HepG2 (cell line): Measurements from ENCODE around the gene SMARCC1. TPM values are rescaled to one million over a fixed set of nuclear protein-coding genes. Genes with fewer than 3 reads are reported as not detected.

Source experiments
- ADNP ChIP-seq: sonication (generic); formaldehyde crosslinking; IDR thresholded peaks from 2 replicates; pipeline ENCODE4 v1.4.0; 2020; ENCODE audit warnings: missing genetic modification reagents
- ARNT2 ChIP-seq: sonication (generic); formaldehyde crosslinking; IDR thresholded peaks from 2 replicates; pipeline ENCODE4 v1.8.0; 2022; ENCODE audit warnings: mild to moderate bottlenecking, low read depth, missing genetic modification reagents, moderate library complexity
- CHCHD3 ChIP-seq: sonication (generic); formaldehyde crosslinking; IDR thresholded peaks from 2 replicates; pipeline ENCODE4 v1.8.0; 2022; ENCODE audit warnings: mild to moderate bottlenecking, missing genetic modification reagents, moderate library complexity
- DPF2 ChIP-seq: sonication (generic); formaldehyde crosslinking; IDR thresholded peaks from 2 replicates; pipeline ENCODE4 v1.4.0; 2020; ENCODE audit warnings: mild to moderate bottlenecking, low read depth, missing genetic modification reagents, borderline replicate concordance
- HOXD1 ChIP-seq: sonication (generic); formaldehyde crosslinking; IDR thresholded peaks from 2 replicates; pipeline ENCODE4 v1.5.0; 2020; ENCODE audit warnings: missing genetic modification reagents
- ISL2 ChIP-seq: sonication (generic); formaldehyde crosslinking; IDR thresholded peaks from 2 replicates; pipeline ENCODE4 v1.5.0; 2020; ENCODE audit warnings: missing genetic modification reagents
- NR2C2 ChIP-seq: sonication (generic); formaldehyde crosslinking; IDR thresholded peaks from 2 replicates; pipeline ENCODE4 v1.4.0; 2020; ENCODE audit warnings: missing genetic modification reagents, mild to moderate bottlenecking, moderate library complexity, borderline replicate concordance
- POLR2AphosphoS5 ChIP-seq: IDR thresholded peaks from 2 replicates; pipeline ENCODE4 v1.6.1; 2012; ENCODE audit warnings: low read depth, low read length
- RBAK ChIP-seq: sonication (generic); formaldehyde crosslinking; IDR thresholded peaks from 2 replicates; pipeline ENCODE4 v1.5.1; 2020; ENCODE audit warnings: mild to moderate bottlenecking, missing genetic modification reagents
- RBFOX2 ChIP-seq: fragments of 200-400 bp; formaldehyde crosslinking; IDR thresholded peaks from 2 replicates; pipeline ENCODE4 v1.6.1; 2017; ENCODE audit warnings: low read depth, mild to moderate bottlenecking, low read length
- SP140L ChIP-seq: sonication (generic); formaldehyde crosslinking; IDR thresholded peaks from 2 replicates; pipeline ENCODE4 v1.4.0; 2020; ENCODE audit warnings: missing genetic modification reagents, borderline replicate concordance
- YY1 ChIP-seq: IDR thresholded peaks from 2 replicates; pipeline ENCODE4 v1.6.1; 2011; ENCODE audit warnings: low read length, low read depth, moderate library complexity, mild to moderate bottlenecking; ENCODE audit not compliant: insufficient read depth, insufficient replicate concordance
- ZNF337 ChIP-seq: sonication (generic); formaldehyde crosslinking; IDR thresholded peaks from 2 replicates; pipeline ENCODE4 v1.5.1; 2020; ENCODE audit warnings: missing genetic modification reagents, low read depth, mild to moderate bottlenecking, borderline replicate concordance
- ZNF432 ChIP-seq: sonication (generic); formaldehyde crosslinking; IDR thresholded peaks from 2 replicates; pipeline ENCODE4 v1.5.0; 2020; ENCODE audit warnings: missing genetic modification reagents, mild to moderate bottlenecking, borderline replicate concordance
- ZNF468 ChIP-seq: sonication (generic); formaldehyde crosslinking; IDR thresholded peaks from 2 replicates; pipeline ENCODE4 v1.8.0; 2022; ENCODE audit warnings: mild to moderate bottlenecking, moderate library complexity, missing genetic modification reagents
- ZNF589 ChIP-seq: sonication (generic); formaldehyde crosslinking; conservative IDR thresholded peaks from 2 replicates; pipeline ENCODE4 v1.8.0; 2022; ENCODE audit warnings: mild to moderate bottlenecking, moderate library complexity, missing genetic modification reagents
- ZNF792 ChIP-seq: IDR thresholded peaks from 2 replicates; pipeline ENCODE4 v1.6.1; 2016
- polyA plus RNA-seq, 8 experiments: library from polyadenylated mRNA; depleted of rRNA in 3 of 8; stranded (reverse) in 7 of 8; unstranded in 1 of 8; fragments of >200 nt; fragmentation: Illumina TruSeq in 4 of 8; extraction: Trizol in 4 of 8; gene quantifications; 2 replicates each; pipeline versions ENCODE4 v1.2.1 to v1.2.3, GENCODE V29; 2011 to 2016; ENCODE audit warnings: low read depth in 4 of 8, missing spikeins in 1 of 8, mixed read lengths in 1 of 8; ENCODE audit not compliant: insufficient read depth in 1 of 8
- total RNA-seq, 5 experiments: library from RNA; depleted of rRNA; stranded (reverse); fragments of >200 nt; fragmentation: Illumina TruSeq; extraction: Trizol; gene quantifications; 2 replicates each; pipeline ENCODE4 v1.2.3, GENCODE V29; 2016; ENCODE audit warnings: low read depth in 1 of 5
- TF ChIP-seq, protein P1 (sequence below): sonication (generic); formaldehyde crosslinking; IDR thresholded peaks from 2 replicates; pipeline ENCODE4 v1.4.0; 2020; ENCODE audit warnings: missing genetic modification reagents
- TF ChIP-seq, protein P2 (sequence below): sonication (generic); formaldehyde crosslinking; conservative IDR thresholded peaks from 2 replicates; pipeline ENCODE4 v1.8.0; 2022; ENCODE audit warnings: missing genetic modification reagents
- TF ChIP-seq, protein P3 (sequence below), 2 experiments: fragments of 450-650 bp in 1 of 2; sonication (generic) in 1 of 2; formaldehyde crosslinking; IDR thresholded peaks; 2 replicates each; pipeline versions ENCODE4 v1.5.0 to v1.8.0; 2020 to 2022; ENCODE audit warnings: mild to moderate bottlenecking in 1 of 2, missing genetic modification reagents in 1 of 2
- TF ChIP-seq, protein P4 (sequence below): sonication (generic); formaldehyde crosslinking; IDR thresholded peaks from 2 replicates; pipeline ENCODE4 v1.8.1; 2023; ENCODE audit warnings: mild to moderate bottlenecking, moderate library complexity, missing genetic modification reagents

The SMARCC1 gene
- total and polyA plus RNA-seq, 2 of the 13 experiments (the other 11 are each of a cell fraction or from before 2014, with no cell fraction given) = 47.9 to 58.4 TPM

DNA sequence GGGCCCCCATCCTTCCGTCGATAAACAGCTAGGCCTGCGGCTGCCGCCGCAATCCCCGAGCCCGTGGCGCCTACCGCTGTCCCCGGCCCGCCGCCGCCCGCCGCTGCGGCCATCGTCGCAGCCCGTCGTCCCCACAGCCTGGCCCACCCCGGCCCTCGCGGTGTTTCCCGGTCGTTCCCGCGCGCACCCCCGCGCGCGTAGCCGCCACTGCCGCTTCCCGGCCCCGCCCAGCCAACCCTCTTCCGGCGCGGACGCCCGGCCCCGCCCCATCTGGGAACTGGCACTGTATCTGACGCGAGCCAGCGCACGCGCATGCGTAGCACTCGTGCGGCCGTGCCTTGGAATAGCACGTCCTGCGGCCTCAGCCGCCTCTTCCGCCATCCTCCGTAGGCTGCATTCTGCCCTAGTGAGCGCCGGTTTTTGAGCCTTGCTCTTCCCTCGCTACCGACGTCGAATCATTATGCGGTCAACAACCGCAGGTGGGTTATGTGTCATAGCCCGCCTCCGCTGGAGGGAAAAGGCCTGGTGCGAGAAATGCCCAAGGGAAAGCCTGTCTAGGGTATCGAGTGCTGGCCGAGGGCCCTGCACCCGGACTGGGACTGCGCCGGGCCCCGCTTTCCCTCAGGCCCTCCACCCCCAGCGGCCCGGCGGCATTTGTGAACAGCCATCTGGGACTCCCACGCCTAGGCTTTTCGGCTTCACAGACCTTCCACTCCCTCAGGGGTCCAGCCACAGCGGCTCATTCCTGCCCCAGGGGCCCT is at the start of gene SMARCC1 (continued):
- TF ChIP-seq RBAK (no peak), ZNF468 (CRISPR knock-in tag) (no peak; the same call in 1 of the 2 replicates), ARNT2 (CRISPR knock-in tag) (peak; percentile 49), NR2C2 (CRISPR knock-in tag) (peak; percentile 58; the same call in 1 of the 2 replicates), YY1 (peak; percentile 77), HOXD1 (no peak), CHCHD3 (CRISPR knock-in tag) (no peak), ADNP (CRISPR knock-in tag) (no peak), ZNF337 (CRISPR knock-in tag) (0 out of 2 replicates have a peak, but pooled peaks have one; percentile 50), ISL2 (CRISPR knock-in tag) (no peak; the same call in 1 of the 2 replicates), ZNF432 (CRISPR knock-in tag) (no peak; the same call in 1 of the 2 replicates), POLR2AphosphoS5 (peak; percentile 96), DPF2 (CRISPR knock-in tag) (no peak), ZNF589 (CRISPR knock-in tag) (peak; percentile 67; the same call in 1 of the 2 replicates), RBFOX2 (peak; percentile 95), ZNF792 (CRISPR knock-in tag) (peak; percentile 84; the same call in 1 of the 2 replicates), SP140L (CRISPR knock-in tag) (no peak)
- TF ChIP-seq, protein P1, sequence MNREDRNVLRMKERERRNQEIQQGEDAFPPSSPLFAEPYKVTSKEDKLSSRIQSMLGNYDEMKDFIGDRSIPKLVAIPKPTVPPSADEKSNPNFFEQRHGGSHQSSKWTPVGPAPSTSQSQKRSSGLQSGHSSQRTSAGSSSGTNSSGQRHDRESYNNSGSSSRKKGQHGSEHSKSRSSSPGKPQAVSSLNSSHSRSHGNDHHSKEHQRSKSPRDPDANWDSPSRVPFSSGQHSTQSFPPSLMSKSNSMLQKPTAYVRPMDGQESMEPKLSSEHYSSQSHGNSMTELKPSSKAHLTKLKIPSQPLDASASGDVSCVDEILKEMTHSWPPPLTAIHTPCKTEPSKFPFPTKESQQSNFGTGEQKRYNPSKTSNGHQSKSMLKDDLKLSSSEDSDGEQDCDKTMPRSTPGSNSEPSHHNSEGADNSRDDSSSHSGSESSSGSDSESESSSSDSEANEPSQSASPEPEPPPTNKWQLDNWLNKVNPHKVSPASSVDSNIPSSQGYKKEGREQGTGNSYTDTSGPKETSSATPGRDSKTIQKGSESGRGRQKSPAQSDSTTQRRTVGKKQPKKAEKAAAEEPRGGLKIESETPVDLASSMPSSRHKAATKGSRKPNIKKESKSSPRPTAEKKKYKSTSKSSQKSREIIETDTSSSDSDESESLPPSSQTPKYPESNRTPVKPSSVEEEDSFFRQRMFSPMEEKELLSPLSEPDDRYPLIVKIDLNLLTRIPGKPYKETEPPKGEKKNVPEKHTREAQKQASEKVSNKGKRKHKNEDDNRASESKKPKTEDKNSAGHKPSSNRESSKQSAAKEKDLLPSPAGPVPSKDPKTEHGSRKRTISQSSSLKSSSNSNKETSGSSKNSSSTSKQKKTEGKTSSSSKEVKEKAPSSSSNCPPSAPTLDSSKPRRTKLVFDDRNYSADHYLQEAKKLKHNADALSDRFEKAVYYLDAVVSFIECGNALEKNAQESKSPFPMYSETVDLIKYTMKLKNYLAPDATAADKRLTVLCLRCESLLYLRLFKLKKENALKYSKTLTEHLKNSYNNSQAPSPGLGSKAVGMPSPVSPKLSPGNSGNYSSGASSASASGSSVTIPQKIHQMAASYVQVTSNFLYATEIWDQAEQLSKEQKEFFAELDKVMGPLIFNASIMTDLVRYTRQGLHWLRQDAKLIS (CRISPR knock-in tag) = no peak
- TF ChIP-seq, protein P2, sequence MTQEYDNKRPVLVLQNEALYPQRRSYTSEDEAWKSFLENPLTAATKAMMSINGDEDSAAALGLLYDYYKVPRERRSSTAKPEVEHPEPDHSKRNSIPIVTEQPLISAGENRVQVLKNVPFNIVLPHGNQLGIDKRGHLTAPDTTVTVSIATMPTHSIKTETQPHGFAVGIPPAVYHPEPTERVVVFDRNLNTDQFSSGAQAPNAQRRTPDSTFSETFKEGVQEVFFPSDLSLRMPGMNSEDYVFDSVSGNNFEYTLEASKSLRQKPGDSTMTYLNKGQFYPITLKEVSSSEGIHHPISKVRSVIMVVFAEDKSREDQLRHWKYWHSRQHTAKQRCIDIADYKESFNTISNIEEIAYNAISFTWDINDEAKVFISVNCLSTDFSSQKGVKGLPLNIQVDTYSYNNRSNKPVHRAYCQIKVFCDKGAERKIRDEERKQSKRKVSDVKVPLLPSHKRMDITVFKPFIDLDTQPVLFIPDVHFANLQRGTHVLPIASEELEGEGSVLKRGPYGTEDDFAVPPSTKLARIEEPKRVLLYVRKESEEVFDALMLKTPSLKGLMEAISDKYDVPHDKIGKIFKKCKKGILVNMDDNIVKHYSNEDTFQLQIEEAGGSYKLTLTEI (CRISPR knock-in tag) = no peak
- TF ChIP-seq, protein P3, sequence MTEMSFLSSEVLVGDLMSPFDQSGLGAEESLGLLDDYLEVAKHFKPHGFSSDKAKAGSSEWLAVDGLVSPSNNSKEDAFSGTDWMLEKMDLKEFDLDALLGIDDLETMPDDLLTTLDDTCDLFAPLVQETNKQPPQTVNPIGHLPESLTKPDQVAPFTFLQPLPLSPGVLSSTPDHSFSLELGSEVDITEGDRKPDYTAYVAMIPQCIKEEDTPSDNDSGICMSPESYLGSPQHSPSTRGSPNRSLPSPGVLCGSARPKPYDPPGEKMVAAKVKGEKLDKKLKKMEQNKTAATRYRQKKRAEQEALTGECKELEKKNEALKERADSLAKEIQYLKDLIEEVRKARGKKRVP (CRISPR knock-in tag; IDR thresholded peaks at IDR 0.05) = peak in 1 of 2 experiments; percentile 61; a peak in 1 of 4 replicates
- TF ChIP-seq, protein P4, sequence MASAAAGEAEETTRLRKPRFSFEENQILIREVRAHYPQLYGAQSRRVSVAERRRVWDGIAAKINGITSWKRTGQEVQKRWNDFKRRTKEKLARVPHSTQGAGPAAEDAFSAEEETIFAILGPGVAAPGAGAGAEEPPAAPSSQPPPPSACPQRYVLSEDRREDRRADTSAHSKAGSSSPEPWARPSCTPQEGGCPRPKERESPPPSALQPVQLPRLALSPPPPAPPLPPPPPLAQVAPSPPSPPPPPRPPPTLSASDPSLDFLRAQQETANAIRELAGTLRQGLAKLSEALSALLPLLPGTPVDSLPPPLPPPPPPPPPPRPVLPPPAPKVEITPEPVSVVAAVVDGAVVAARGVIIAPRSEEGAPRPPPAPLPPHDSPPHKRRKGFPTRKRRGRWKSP (CRISPR knock-in tag) = peak; percentile 70; the same call in 1 of the 2 replicates
